Natural killer cell (primary cell): ENCODE results near the gene FIG4. TPM values are rescaled to one million over a fixed set of nuclear protein-coding genes. Genes with fewer than 3 reads are reported as not detected.
A peak's percentile ranks its signal among the peaks of the same experiment; 100 is the strongest.
"Not testable (repeated sequence)": the region's sequence is repeated elsewhere in the genome, so short reads cannot be mapped to it uniquely, and the experiment has no call there.

Experiments used
- ATAC-seq, 3 donors: fragments of 150-1000 bp in 2 of 3; fragments of 200-7000 bp in 1 of 3; cut with Tn5 transposase; 1 replicate in 1 of 3; 2 replicates in 2 of 3; pipeline ENCODE4 v1.10.0; 2021; ENCODE audit warnings: mild to moderate bottlenecking in 2 of 3, moderate library complexity in 2 of 3
- DNase-seq, 2 donors: peaks; one replicate each; pipeline versions ENCODE4 v3.0.0 to v3.0.0-alpha.2; 2013 to 2021; ENCODE audit warnings: mixed read lengths in 1 of 2
- H3K27ac ChIP-seq: one replicate; pipeline ENCODE4 v1.5.1; 2013; ENCODE audit warnings: mild to moderate bottlenecking, low read length
- H3K27me3 ChIP-seq: one replicate; pipeline ENCODE4 v1.6.1; 2013; ENCODE audit warnings: low read length; ENCODE audit not compliant: control insufficient read depth, insufficient read depth
- H3K36me3 ChIP-seq: one replicate; pipeline ENCODE4 v1.6.1; 2013; ENCODE audit warnings: low read length; ENCODE audit not compliant: control insufficient read depth, insufficient read depth
- H3K4me1 ChIP-seq: one replicate; pipeline ENCODE4 v1.6.1; 2013; ENCODE audit warnings: low read length; ENCODE audit not compliant: control insufficient read depth, insufficient read depth
- H3K4me3 ChIP-seq: one replicate; pipeline ENCODE4 v1.5.1; 2013; ENCODE audit warnings: low read length
- H3K9me3 ChIP-seq: one replicate; pipeline ENCODE4 v1.6.1; 2013; ENCODE audit warnings: low read length; ENCODE audit not compliant: control insufficient read depth, insufficient read depth
- H3K27ac Mint-ChIP-seq, 2 donors: one replicate each; pipeline ENCODE4 v1.8.0; 2022; ENCODE audit warnings: mild to moderate bottlenecking in 2 of 2, mixed read lengths in 2 of 2, moderate library complexity in 1 of 2
- H3K27me3 Mint-ChIP-seq, 2 donors: one replicate each; pipeline ENCODE4 v1.8.0; 2022; ENCODE audit warnings: low read depth in 2 of 2, mixed read lengths in 2 of 2
- H3K36me3 Mint-ChIP-seq: one replicate; pipeline ENCODE4 v1.8.0; 2022; ENCODE audit warnings: mixed read lengths
- H3K4me1 Mint-ChIP-seq, 2 donors: one replicate each; pipeline ENCODE4 v1.8.0; 2022; ENCODE audit warnings: mixed read lengths in 2 of 2
- H3K4me3 Mint-ChIP-seq: one replicate; pipeline ENCODE4 v1.8.0; 2022; ENCODE audit warnings: mild to moderate bottlenecking, moderate library complexity, mixed read lengths
- H3K9me3 Mint-ChIP-seq, 2 donors: one replicate each; pipeline ENCODE4 v1.8.0; 2022; ENCODE audit warnings: mixed read lengths in 2 of 2
- CTCF ChIP-seq: fragments of 200-600 bp; IDR thresholded peaks from one replicate; pipeline ENCODE4 v1.8.0; 2022; ENCODE audit warnings: antibody characterized with exemption
- WGBS: methylation state at CpG from one replicate; pipeline ENCODE4 v1.1.7; 2013; ENCODE audit warnings: missing lambda C conversion rate; ENCODE audit not compliant: insufficient coverage; 5-methylcytosine and 5-hydroxymethylcytosine counted together
- intact Hi-C: fragments of 100-400 bp; cut with micrococcal nuclease; formaldehyde crosslinking; loops from one replicate; pipeline ENCODE4 v1.14.2; 2022
- total RNA-seq, 4 donors: library from RNA; stranded (reverse); fragments of 120-200 nt in 1 of 4; gene quantifications; one replicate each; pipeline versions ENCODE4 v1.2.3 to v1.2.4, GENCODE V29; 2013 to 2022

Gene FIG4
- total RNA-seq, 3 donors from 2014 or later (not counting 1 experiment from before 2014, with no cell fraction given) = 15.7 to 38.5 (median 20.7) TPM

GRCh38 chr6:109768485-109768884, 77.4 kb downstream of the FIG4 start:
- peaks cover 24% of the 10 kb centered on the region for H3K36me3 ChIP-seq
- intact Hi-C loops = no loop called here

GRCh38 chr6:109769213-109769612, 78.1 kb downstream of the FIG4 start:
- no peak for TF ChIP-seq CTCF
- Histone ChIP-seq H3K4me1 (peaks cover 5% of the 10 kb centered on the region), H3K4me3 (no peak overlapping the region), H3K27ac (no peak overlapping the region), H3K9me3 (no peaks in the 10 kb centered on the region), H3K27me3 (no peaks in the 10 kb centered on the region), H3K36me3 (peaks cover 24% of the 10 kb centered on the region)
- H3K4me3 Mint-ChIP-seq = no peak overlapping the region
- peaks cover 0 to 3% of the 10 kb centered on the region in 2 donors for H3K9me3 Mint-ChIP-seq
- 77% methylated on average over 3 of the region's 3 CpGs for WGBS
- ATAC-seq (no peak), DNase-seq (no peak)
- no peak overlapping the region for H3K27ac Mint-ChIP-seq
- H3K27me3 Mint-ChIP-seq = no peaks in the 10 kb centered on the region
- intact Hi-C loops = no loop called here
- peaks cover 8% of the 10 kb centered on the region in 2 donors for H3K4me1 Mint-ChIP-seq
- H3K36me3 Mint-ChIP-seq = peaks cover 6% of the 10 kb centered on the region

More at GRCh38 chr6:109768485-109768884, 77.4 kb downstream of the FIG4 start:
- H3K4me3 Mint-ChIP-seq = no peak overlapping the region
- peaks cover 0 to 3% of the 10 kb centered on the region in 2 donors for H3K9me3 Mint-ChIP-seq
- peaks cover 9% of the 10 kb centered on the region for H3K36me3 Mint-ChIP-seq
- TF ChIP-seq CTCF = no peak
- H3K27ac Mint-ChIP-seq = no peak overlapping the region
- no peaks in the 10 kb centered on the region for H3K27me3 Mint-ChIP-seq
- DNase-seq (no peak), ATAC-seq (no peak)
- H3K9me3 ChIP-seq = no peaks in the 10 kb centered on the region
- no peaks in the 10 kb centered on the region for H3K27me3 ChIP-seq
- 84% methylated on average over 5 of the region's 5 CpGs for WGBS
- H3K4me1 ChIP-seq = peaks cover 5% of the 10 kb centered on the region
- H3K4me3 ChIP-seq = no peak overlapping the region
- no peak overlapping the region for H3K27ac ChIP-seq
- peaks cover 8% of the 10 kb centered on the region in 2 donors for H3K4me1 Mint-ChIP-seq

GRCh38 chr6:109770047-109770446, 79.0 kb downstream of the FIG4 start:
- Mint-ChIP-seq H3K4me1 (peaks cover 8% of the 10 kb centered on the region in 2 donors), H3K27me3 (no peaks in the 10 kb centered on the region), H3K36me3 (peaks cover 6% of the 10 kb centered on the region), H3K27ac (peak overlapping the region in 1 of 2 donors; percentile 16), H3K9me3 (peaks cover 0 to 3% of the 10 kb centered on the region in 2 donors), H3K4me3 (no peak overlapping the region)
- Histone ChIP-seq H3K36me3 (peaks cover 24% of the 10 kb centered on the region), H3K4me1 (peaks cover 5% of the 10 kb centered on the region), H3K9me3 (no peaks in the 10 kb centered on the region), H3K4me3 (no peak overlapping the region), H3K27me3 (no peaks in the 10 kb centered on the region), H3K27ac (no peak overlapping the region)
- no peak for TF ChIP-seq CTCF
- WGBS = 100% methylated on average over 1 of the region's 2 CpGs
- intact Hi-C loops = no loop called here
- ATAC-seq = no peak
- no peak for DNase-seq

- no peak overlapping the region for H3K4me3 ChIP-seq
- intact Hi-C loops = no loop called here
- H3K4me1 Mint-ChIP-seq = peaks cover 8 to 10% of the 10 kb centered on the region in 2 donors
- H3K4me1 ChIP-seq = peaks cover 5% of the 10 kb centered on the region
- peaks cover 21% of the 10 kb centered on the region for H3K36me3 ChIP-seq
- peak overlapping the region in 1 of 2 donors; percentile 16 for H3K27ac Mint-ChIP-seq
- no peaks in the 10 kb centered on the region for H3K27me3 Mint-ChIP-seq
- no peaks in the 10 kb centered on the region for H3K9me3 ChIP-seq
- 93% methylated on average over 4 of the region's 5 CpGs for WGBS
- H3K36me3 Mint-ChIP-seq = peaks cover 6% of the 10 kb centered on the region
- H3K27ac ChIP-seq = no peak overlapping the region
- H3K9me3 Mint-ChIP-seq = peaks cover 0 to 3% of the 10 kb centered on the region in 2 donors
- DNase-seq (no peak), ATAC-seq (no peak)
- H3K4me3 Mint-ChIP-seq = no peak overlapping the region
- no peaks in the 10 kb centered on the region for H3K27me3 ChIP-seq
- no peak for TF ChIP-seq CTCF
Observed at GRCh38 chr6:109770779-109771178, 79.7 kb downstream of the FIG4 start.

- H3K27me3 Mint-ChIP-seq, H3K27me3 ChIP-seq, H3K4me3 Mint-ChIP-seq, H3K4me1 ChIP-seq, H3K4me3 ChIP-seq, DNase-seq, H3K36me3 Mint-ChIP-seq, H3K9me3 ChIP-seq, H3K9me3 Mint-ChIP-seq, intact Hi-C loops: not testable (repeated sequence)
- peak in 2 of 3 donors; percentile 29 to 75 for ATAC-seq
- peaks cover 14% of the 10 kb centered on the region for H3K36me3 ChIP-seq
- 85% methylated on average over 7 of the region's 7 CpGs for WGBS
- Mint-ChIP-seq H3K4me1 (peaks cover 8 to 14% of the 10 kb centered on the region in 2 donors), H3K27ac (peak overlapping the region; percentile 0 to 50)
- H3K27ac ChIP-seq = peak overlapping the region; percentile 20
Observed at GRCh38 chr6:109771939-109772755, 81.1 kb downstream of the FIG4 start.
